HG03520 (cell line): ENCODE measurements around the gene FAM219B.

Experiments used
- ATAC-seq: cut with Tn5 transposase; IDR thresholded peaks from one replicate; pipeline ENCODE4 v1.9.1; 2021; ENCODE audit warnings: mild to moderate bottlenecking, moderate library complexity; ENCODE audit not compliant: unreplicated experiment

FAM219B gene

GRCh38 chr15:74878273-74878672 lies 28.4 kb downstream of the FAM219B start:
- no peak for ATAC-seq

GRCh38 chr15:74873756-74874424 lies 32.8 kb downstream of the FAM219B start:
- no peak for ATAC-seq

- peak; percentile 71 for ATAC-seq
Observed at GRCh38 chr15:74873036-74873755, 33.5 kb downstream of the FAM219B start, which contains the start of gene SCAMP2. TSS of gene SCAMP2 (minus strand) at chr15:74873365. CDS start at chr15:74873255, 110 bp downstream.

GRCh38 chr15:74872702-74873035 lies 34.0 kb downstream of the FAM219B start:
- ATAC-seq, result no peak

DNA sequence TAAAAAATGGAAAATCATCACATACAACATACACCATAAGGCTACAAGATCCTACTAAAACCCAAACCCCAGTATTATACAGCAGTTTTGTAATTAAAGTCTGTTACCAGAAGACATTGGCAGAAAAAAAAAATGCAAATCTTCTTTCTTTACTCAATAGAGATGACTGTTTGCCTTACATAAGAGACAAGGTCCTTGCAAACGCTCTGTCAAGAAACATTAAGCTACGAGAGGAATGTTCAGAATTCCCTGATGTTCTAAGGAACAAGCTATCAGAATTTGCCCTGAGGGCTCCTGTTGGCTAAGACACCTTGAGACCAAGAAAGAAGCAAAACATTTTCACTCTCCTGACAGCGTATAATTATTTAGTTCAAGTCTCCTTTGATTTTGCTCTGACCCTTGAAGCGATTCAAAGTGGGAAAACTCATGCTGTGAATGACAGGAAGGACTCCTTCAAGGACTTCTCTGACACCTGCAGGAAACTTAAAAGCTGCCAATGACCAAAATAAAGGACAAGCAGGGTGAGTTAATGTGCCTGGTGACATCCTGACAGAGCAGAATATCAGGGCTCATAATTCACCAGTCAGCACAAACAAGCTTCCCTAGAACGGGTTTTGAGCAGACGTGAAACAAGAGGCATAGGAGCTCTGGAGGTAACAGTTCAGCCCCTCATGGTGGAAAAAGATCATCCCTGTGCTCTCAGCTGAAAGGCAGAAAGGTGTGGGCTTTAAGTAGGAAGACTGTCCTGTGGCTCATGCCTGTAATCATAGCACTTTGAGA lies 36.0 kb downstream of the FAM219B start:
- no peak for ATAC-seq

GRCh38 chr15:74869726-74870407 lies 36.8 kb downstream of the FAM219B start:
- peak; percentile 50 for ATAC-seq

GRCh38 chr15:74869372-74869725 lies 37.3 kb downstream of the FAM219B start:
- no peak for ATAC-seq

- ATAC-seq, result no peak
Observed at GRCh38 chr15:74868059-74868458, 38.6 kb downstream of the FAM219B start.

DNA sequence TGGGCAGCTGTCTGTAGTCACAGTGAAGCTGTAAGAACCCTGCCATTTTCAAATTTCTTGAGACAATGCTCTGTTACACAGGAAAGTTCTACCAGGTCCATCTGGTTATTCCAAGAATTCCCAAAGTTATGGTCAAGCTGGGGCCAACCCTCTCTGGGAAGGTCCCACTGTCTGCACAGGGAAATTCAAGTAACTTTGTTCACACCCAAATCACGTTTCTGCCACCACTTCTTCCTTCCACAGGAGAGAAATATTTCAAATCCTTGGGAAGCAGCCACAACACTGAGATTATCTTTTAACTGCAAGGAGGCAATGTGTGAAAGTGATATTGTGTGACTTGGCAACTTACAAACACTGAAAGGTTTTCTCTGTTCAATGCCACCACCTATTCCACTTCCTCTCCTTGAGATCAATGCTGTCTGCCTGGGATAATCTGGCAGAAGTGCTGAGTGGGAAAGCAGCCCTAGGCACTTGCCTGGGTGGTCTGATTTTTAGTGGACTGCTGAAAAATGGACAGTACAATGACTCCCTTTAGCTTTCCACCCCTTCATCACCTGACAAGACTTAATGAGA lies 39.1 kb downstream of the FAM219B start:
- ATAC-seq, result no peak

GRCh38 chr15:74866090-74866489 lies 40.6 kb downstream of the FAM219B start:
- no peak for ATAC-seq

GRCh38 chr15:74865316-74865715 lies 41.3 kb downstream of the FAM219B start:
- no peak for ATAC-seq

DNA sequence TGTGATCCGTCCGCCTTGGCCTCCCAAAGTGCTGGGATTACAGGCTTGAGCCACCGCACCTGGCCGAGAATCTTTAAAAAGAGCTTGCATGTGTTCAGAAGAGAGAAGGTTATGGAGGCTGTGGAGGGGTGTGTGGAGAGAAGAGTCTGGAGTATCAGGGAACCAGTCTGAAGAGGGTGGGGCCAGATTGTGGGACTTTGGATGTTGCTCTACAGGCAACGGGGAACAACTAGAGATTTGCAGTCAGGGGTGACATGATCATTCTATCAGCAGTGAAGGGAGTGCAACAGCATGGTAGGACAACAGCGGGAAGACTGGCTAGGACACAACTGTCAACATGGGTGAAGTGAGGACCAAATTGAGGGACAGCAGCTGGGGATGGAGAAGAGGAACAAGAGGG lies 42.4 kb downstream of the FAM219B start:
- ATAC-seq, result no peak

DNA sequence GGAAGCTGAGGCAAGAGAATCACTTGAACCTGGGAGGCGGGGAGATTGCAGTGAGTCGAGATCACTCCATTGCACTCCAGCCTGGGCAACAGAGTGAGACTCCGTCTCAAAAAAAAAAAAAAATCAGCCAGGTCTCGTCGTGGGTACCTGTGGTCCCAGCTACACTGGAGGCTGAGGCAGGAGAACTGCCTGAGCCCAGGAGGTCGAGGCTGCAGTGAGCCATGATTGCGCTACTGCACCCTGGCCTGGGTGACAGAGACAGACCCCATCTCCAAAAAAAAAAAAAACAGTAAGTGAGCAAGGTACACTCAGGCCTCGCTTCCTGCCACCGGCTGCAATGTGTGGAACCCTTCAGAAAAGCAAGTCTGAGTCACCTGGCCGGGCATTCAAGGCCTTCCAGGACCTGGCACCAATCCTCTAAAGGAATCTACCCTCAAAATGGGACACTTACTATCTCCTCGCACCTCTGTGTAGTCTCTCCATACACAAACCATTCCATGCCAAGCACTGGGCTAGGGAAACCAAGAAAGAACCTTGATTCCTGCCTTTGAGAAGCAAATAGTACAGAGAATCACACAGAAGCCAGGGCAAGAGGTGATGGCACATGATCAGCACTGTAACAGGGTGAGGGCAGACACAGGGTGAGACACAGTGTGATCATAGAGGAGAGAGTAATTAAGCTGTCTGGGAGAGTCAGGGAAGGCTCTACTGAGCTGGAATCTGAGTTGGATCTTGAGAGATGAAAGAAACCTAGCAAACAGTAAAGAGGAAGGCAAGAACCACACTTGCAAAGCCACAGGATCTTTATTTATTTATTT lies 43.2 kb downstream of the FAM219B start:
- ATAC-seq, result no peak

GRCh38 chr15:74858369-74858740 lies 48.3 kb downstream of the FAM219B start:
- ATAC-seq, result no peak

GRCh38 chr15:74857671-74858368 lies 48.8 kb downstream of the FAM219B start:
- no peak for ATAC-seq

- peak; percentile 49 for ATAC-seq
Observed at GRCh38 chr15:74857082-74857655, 49.5 kb downstream of the FAM219B start.

GRCh38 chr15:74856537-74856936 lies 50.1 kb downstream of the FAM219B start:
- no peak for ATAC-seq

GRCh38 chr15:74855857-74856256 lies 50.8 kb downstream of the FAM219B start:
- ATAC-seq, result no peak

GRCh38 chr15:74854453-74855022 lies 52.1 kb downstream of the FAM219B start:
- ATAC-seq, result no peak
